ENCODE data around the gene GGA1.

GGA1 gene

GRCh38 chr22:37607010-37607934 lies 1.4 kb upstream of the GGA1 start:
- TF ChIP-seq CREB1 (IDR thresholded peaks at IDR 0.05; ENCODE audit: low read depth) (peak; percentile 63; the same call in 1 of the 2 replicates), NFIC (IDR thresholded peaks at IDR 0.05) (peak; percentile 43), TAF1 (IDR thresholded peaks at IDR 0.05; ENCODE audit: low read depth) (peak; percentile 24; the same call in 1 of the 2 replicates), TEAD4 (IDR thresholded peaks at IDR 0.05) (peak; percentile 89), CEBPB (IDR thresholded peaks at IDR 0.05) (peak; percentile 71), ZBTB7A (IDR thresholded peaks at IDR 0.05; ENCODE audit: low read depth) (no peak), YY1 (IDR thresholded peaks at IDR 0.05; ENCODE audit: low read depth) (peak; percentile 78), MAX (IDR thresholded peaks at IDR 0.05) (no peak; the same call in 1 of the 2 replicates), TCF12 (IDR thresholded peaks at IDR 0.05; ENCODE audit: low read depth) (peak; percentile 85), FOXM1 (IDR thresholded peaks at IDR 0.05; ENCODE audit: borderline replicate concordance, low read depth) (peak; percentile 43; the same call in 1 of the 2 replicates), EP300 (IDR thresholded peaks at IDR 0.05; ENCODE audit: borderline replicate concordance) (peak; percentile 75; the same call in 1 of the 2 replicates), RAD21 (IDR thresholded peaks at IDR 0.05; ENCODE audit: low read depth) (peak; percentile 71), EGR1 (IDR thresholded peaks at IDR 0.05) (no peak), USF1 (IDR thresholded peaks at IDR 0.05) (0 out of 2 replicates have a peak, but pooled peaks have one; percentile 5)
- TF ChIP-seq, protein P1, sequence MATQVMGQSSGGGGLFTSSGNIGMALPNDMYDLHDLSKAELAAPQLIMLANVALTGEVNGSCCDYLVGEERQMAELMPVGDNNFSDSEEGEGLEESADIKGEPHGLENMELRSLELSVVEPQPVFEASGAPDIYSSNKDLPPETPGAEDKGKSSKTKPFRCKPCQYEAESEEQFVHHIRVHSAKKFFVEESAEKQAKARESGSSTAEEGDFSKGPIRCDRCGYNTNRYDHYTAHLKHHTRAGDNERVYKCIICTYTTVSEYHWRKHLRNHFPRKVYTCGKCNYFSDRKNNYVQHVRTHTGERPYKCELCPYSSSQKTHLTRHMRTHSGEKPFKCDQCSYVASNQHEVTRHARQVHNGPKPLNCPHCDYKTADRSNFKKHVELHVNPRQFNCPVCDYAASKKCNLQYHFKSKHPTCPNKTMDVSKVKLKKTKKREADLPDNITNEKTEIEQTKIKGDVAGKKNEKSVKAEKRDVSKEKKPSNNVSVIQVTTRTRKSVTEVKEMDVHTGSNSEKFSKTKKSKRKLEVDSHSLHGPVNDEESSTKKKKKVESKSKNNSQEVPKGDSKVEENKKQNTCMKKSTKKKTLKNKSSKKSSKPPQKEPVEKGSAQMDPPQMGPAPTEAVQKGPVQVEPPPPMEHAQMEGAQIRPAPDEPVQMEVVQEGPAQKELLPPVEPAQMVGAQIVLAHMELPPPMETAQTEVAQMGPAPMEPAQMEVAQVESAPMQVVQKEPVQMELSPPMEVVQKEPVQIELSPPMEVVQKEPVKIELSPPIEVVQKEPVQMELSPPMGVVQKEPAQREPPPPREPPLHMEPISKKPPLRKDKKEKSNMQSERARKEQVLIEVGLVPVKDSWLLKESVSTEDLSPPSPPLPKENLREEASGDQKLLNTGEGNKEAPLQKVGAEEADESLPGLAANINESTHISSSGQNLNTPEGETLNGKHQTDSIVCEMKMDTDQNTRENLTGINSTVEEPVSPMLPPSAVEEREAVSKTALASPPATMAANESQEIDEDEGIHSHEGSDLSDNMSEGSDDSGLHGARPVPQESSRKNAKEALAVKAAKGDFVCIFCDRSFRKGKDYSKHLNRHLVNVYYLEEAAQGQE (IDR thresholded peaks at IDR 0.05; ENCODE audit: low read depth) = no peak

GRCh38 chr22:37607935-37608476 lies 628 bp upstream of the GGA1 start:
- TF ChIP-seq, protein P1 (IDR thresholded peaks at IDR 0.05; ENCODE audit: low read depth) = no peak
- no peak for TF ChIP-seq EGR1 (IDR thresholded peaks at IDR 0.05)
- no peak for TF ChIP-seq YY1 (IDR thresholded peaks at IDR 0.05; ENCODE audit: low read depth)
- peak; percentile 89 for TF ChIP-seq MAX (IDR thresholded peaks at IDR 0.05)

DNA sequence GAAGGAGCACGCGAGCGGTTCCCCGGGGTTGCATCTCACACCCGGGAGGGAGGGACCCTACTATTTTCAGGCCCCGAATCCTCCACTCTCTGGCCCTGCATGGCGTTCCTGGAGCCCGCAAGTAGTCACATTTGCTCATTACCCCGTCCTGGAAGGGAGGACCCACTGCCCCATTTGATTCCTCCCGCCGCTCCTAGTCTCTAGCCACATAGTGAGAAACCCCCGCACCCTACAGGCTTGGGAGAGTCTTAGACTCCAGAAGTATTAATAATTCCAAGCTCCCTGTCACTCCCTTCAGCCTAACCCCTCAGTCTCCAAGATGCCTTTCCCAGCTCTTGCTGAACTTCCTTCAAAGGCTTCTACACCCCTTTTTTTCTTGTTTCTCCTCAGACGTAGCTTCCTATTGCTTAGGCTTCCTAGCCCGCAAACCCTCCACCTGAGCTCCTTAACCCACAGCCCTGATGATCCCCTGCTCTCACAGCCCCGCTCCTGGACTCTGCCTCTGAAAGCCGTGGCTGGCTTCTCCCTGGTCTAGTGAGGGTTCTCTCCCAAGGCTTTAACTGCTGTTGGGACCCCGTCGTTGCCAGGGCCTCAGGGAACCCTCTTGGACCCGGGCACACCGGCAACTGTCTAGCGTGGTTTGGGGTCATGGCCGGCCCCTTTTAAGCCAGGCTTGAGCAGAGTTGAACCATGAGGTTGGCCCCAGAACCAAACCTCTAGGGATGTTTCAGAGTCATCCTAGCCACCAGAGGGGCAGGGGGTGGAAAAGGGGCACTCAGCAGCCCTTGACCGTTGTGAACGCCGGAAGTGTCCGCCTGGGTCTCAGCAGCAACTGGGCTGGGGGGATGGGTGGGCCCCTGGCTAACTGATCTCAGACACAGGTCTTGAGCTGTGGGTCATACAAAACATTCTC lies 862 bp downstream of the GGA1 start:
- TF ChIP-seq RAD21 (IDR thresholded peaks at IDR 0.05; ENCODE audit: low read depth) (no peak), EGR1 (IDR thresholded peaks at IDR 0.05) (no peak)

- TF ChIP-seq RAD21 (IDR thresholded peaks at IDR 0.05; ENCODE audit: low read depth) (no peak), FOXM1 (IDR thresholded peaks at IDR 0.05; ENCODE audit: borderline replicate concordance, low read depth) (no peak), NFIC (IDR thresholded peaks at IDR 0.05) (no peak), EGR1 (IDR thresholded peaks at IDR 0.05) (no peak), USF1 (IDR thresholded peaks at IDR 0.05) (no peak), EP300 (IDR thresholded peaks at IDR 0.05; ENCODE audit: borderline replicate concordance) (no peak), TEAD4 (IDR thresholded peaks at IDR 0.05) (no peak), TAF1 (IDR thresholded peaks at IDR 0.05; ENCODE audit: low read depth) (no peak), ZBTB7A (IDR thresholded peaks at IDR 0.05; ENCODE audit: low read depth) (no peak), YY1 (IDR thresholded peaks at IDR 0.05; ENCODE audit: low read depth) (no peak), CREB1 (IDR thresholded peaks at IDR 0.05; ENCODE audit: low read depth) (no peak), TCF12 (IDR thresholded peaks at IDR 0.05; ENCODE audit: low read depth) (no peak), MAX (IDR thresholded peaks at IDR 0.05) (no peak), CEBPB (IDR thresholded peaks at IDR 0.05) (no peak)
- TF ChIP-seq, protein P1 (IDR thresholded peaks at IDR 0.05; ENCODE audit: low read depth) = no peak
These were observed 2.0 kb downstream of the GGA1 start for GRCh38 chr22:37610480-37611129.
